GM12878 (cell line): ENCODE data around the gene MAP3K10. TPM values are rescaled to one million over a fixed set of nuclear protein-coding genes. Genes with fewer than 3 reads are reported as not detected.

ENCODE experiments used
- ATAC-seq: fragments of 200-7000 bp; cut with Tn5 transposase; 3 replicates; pipeline ENCODE4 v1.9.1; 2020; ENCODE audit warnings: mild to moderate bottlenecking, moderate library complexity
- BruUV-seq: library from RNA; stranded (reverse); fragments of 400-500 nt; replicated peaks from 2 replicates; lab custom pipeline; 2021; lab: Mats Ljungman, UMichigan
- CTCF ChIA-PET: fragments of 300-600 bp; sonication (Branson Sonifier 250); formaldehyde crosslinking; extraction: SDS; loops from one replicate; lab custom pipeline; 2021; ENCODE audit warnings: inconsistent platforms; lab: Yijun Ruan, JAX
- POLR2A ChIA-PET: fragments of 350-600 bp; formaldehyde crosslinking; extraction: SDS; loops from one replicate; lab custom pipeline; 2021; ENCODE audit warnings: inconsistent platforms; lab: Charles Lee
- RAD21 ChIA-PET: fragments of 300-600 bp; sonication (Branson Sonifier 250); formaldehyde crosslinking; loops from one replicate; lab custom pipeline; 2023; ENCODE audit warnings: antibody characterized with exemption; ENCODE audit not compliant: unreplicated experiment; lab: Charles Lee
- SMC1A ChIA-PET: fragments of 300-600 bp; sonication (Branson Sonifier 250); formaldehyde crosslinking; loops from one replicate; lab custom pipeline; 2023; ENCODE audit not compliant: unreplicated experiment, uncharacterized antibody; lab: Charles Lee
- DNase-seq: peaks from one replicate; pipeline ENCODE4 v3.0.0-alpha.2; 2011; ENCODE audit warnings: low read depth, low spot score
- FAIRE-seq: peaks from 3 replicates; lab custom pipeline; 2011; peaks lifted over from hg19 to GRCh38; lab: Jason Lieb, UNC
- H2AFZ ChIP-seq: 2 replicates; pipeline ENCODE4 v1.6.0; 2011; ENCODE audit warnings: low read depth, low read length, control low read depth; ENCODE audit not compliant: control insufficient read depth
- H3K27ac ChIP-seq: 2 replicates; pipeline ENCODE4 v1.5.1; 2011; ENCODE audit warnings: control low read depth; ENCODE audit not compliant: control insufficient read depth, insufficient read depth
- H3K27me3 ChIP-seq, 2 experiments: replicated peaks in 1 of 2; 2 replicates each; pipeline versions ENCODE4 v1.6.0 to v1.6.1; 2011; ENCODE audit warnings: low read length in 1 of 2; ENCODE audit not compliant: control insufficient read depth in 2 of 2, insufficient read depth in 2 of 2
- H3K36me3 ChIP-seq, 2 experiments: 2 replicates each; pipeline ENCODE4 v1.5.1; 2011; ENCODE audit warnings: low read length in 1 of 2; ENCODE audit not compliant: control insufficient read depth in 2 of 2, insufficient read depth in 2 of 2
- H3K4me1 ChIP-seq: 2 replicates; pipeline ENCODE4 v1.6.1; 2011; ENCODE audit warnings: mild to moderate bottlenecking, low read length, moderate library complexity, mixed read lengths; ENCODE audit not compliant: control insufficient read depth, insufficient read depth
- H3K4me2 ChIP-seq: 2 replicates; pipeline ENCODE4 v1.6.0; 2011; ENCODE audit warnings: control low read depth; ENCODE audit not compliant: control insufficient read depth, insufficient read depth
- H3K4me3 ChIP-seq: fragments of 200-600 bp; sonication (generic); 2 replicates; pipeline ENCODE4 v1.5.1; 2016
- H3K79me2 ChIP-seq: 2 replicates; pipeline ENCODE4 v1.6.0; 2011; ENCODE audit warnings: low read length; ENCODE audit not compliant: control insufficient read depth, insufficient read depth
- H3K9ac ChIP-seq: 2 replicates; pipeline ENCODE4 v1.8.0; 2011; ENCODE audit warnings: low read length, control low read depth, mixed read lengths; ENCODE audit not compliant: control insufficient read depth, insufficient read depth
- H3K9me3 ChIP-seq: replicated peaks from 3 replicates; pipeline ENCODE4 v1.5.1; 2011; ENCODE audit warnings: mild to moderate bottlenecking, low read length; ENCODE audit not compliant: control insufficient read depth, insufficient read depth
- H4K20me1 ChIP-seq: 2 replicates; pipeline ENCODE4 v1.6.0; 2011; ENCODE audit not compliant: control insufficient read depth, insufficient read depth
- ATF3 ChIP-seq: IDR thresholded peaks from 2 replicates; pipeline ENCODE4 v1.6.1; 2011; ENCODE audit warnings: low read depth, mild to moderate bottlenecking, low read length, moderate library complexity, borderline replicate concordance; ENCODE audit errors: extremely low read depth
- E4F1 ChIP-seq: fragments of 450-650 bp; IDR thresholded peaks from 2 replicates; pipeline ENCODE4 v1.6.1; 2018; ENCODE audit warnings: borderline replicate concordance, mild to moderate bottlenecking; ENCODE audit not compliant: partially characterized antibody
- ELK1 ChIP-seq: IDR thresholded peaks from 2 replicates; pipeline ENCODE4 v1.6.1; 2012; ENCODE audit warnings: low read depth, low read length, improper control_type of control experiment
- POU2F2 ChIP-seq: IDR thresholded peaks from 3 replicates; pipeline ENCODE4 v1.6.1; 2011; ENCODE audit warnings: low read depth, mild to moderate bottlenecking, low read length, borderline replicate concordance
- RB1 ChIP-seq: fragments of 450-650 bp; formaldehyde crosslinking; IDR thresholded peaks from 2 replicates; pipeline ENCODE4 v1.6.1; 2017; ENCODE audit warnings: mild to moderate bottlenecking, borderline replicate concordance
- SKIL ChIP-seq: fragments of 450-650 bp; IDR thresholded peaks from 2 replicates; pipeline ENCODE4 v1.6.1; 2017; ENCODE audit warnings: mild to moderate bottlenecking, low read depth, inconsistent platforms; ENCODE audit not compliant: poor library complexity, severe bottlenecking
- SMAD1 ChIP-seq: fragments of 450-650 bp; IDR thresholded peaks from 2 replicates; pipeline ENCODE4 v1.6.1; 2018; ENCODE audit warnings: mild to moderate bottlenecking, low read depth; ENCODE audit not compliant: partially characterized antibody
- SUZ12 ChIP-seq: fragments of 200-600 bp; sonication (generic); IDR thresholded peaks from one replicate; pipeline ENCODE4 v1.6.1; 2018; ENCODE audit warnings: antibody characterized with exemption, mild to moderate bottlenecking; ENCODE audit not compliant: unreplicated experiment
- YBX1 ChIP-seq: fragments of 450-650 bp; IDR thresholded peaks from 2 replicates; pipeline ENCODE4 v1.6.1; 2016; ENCODE audit warnings: antibody characterized with exemption
- WGBS: methylation state at CpG from one replicate; pipeline ENCODE4 v1.1.6; 2016; ENCODE audit warnings: low lambda C conversion rate; ENCODE audit not compliant: insufficient replicate concordance, insufficient coverage; ENCODE audit errors: missing lambda C conversion rate; 5-methylcytosine and 5-hydroxymethylcytosine counted together
- in situ Hi-C: fragments of 300-500 bp; cut with MboI; formaldehyde crosslinking; loops from 9 replicates; pipeline ENCODE4 v1.14.3; 2018; ENCODE audit warnings: mixed read lengths
- intact Hi-C: fragments of 100-400 bp; cut with micrococcal nuclease; formaldehyde crosslinking; loops from one replicate; pipeline ENCODE4 v1.14.2; 2022; ENCODE audit not compliant: unreplicated experiment
- polyA plus RNA-seq, 11 experiments: library from polyadenylated mRNA; depleted of rRNA in 4 of 11; unstranded in 6 of 11; stranded (reverse) in 5 of 11; fragments of >200 nt; fragmentation: Nextera tagmentation in 4 of 11; fragmentation: Illumina TruSeq in 1 of 11; extraction: Ambion mirVana in 4 of 11; extraction: Trizol in 1 of 11; gene quantifications; 1 replicate in 1 of 11; 2 replicates in 10 of 11; pipeline versions ENCODE4 v1.2.1 to v1.2.3, GENCODE V29; 2011 to 2016; ENCODE audit warnings: inconsistent platforms in 2 of 11, missing spikeins in 2 of 11, low read depth in 1 of 11
- total RNA-seq, 4 experiments: library from RNA; depleted of rRNA in 3 of 4; stranded (reverse); fragments of >200 nt in 3 of 4; fragmentation: Illumina TruSeq in 1 of 4; extraction: Trizol in 1 of 4; gene quantifications; 2 replicates each; pipeline versions ENCODE4 v1.2.1 to v1.2.3, GENCODE V29; 2013 to 2021

The MAP3K10 gene
- total and polyA plus RNA-seq, 10 of the 15 experiments (the other 5 are each of a cell fraction or from before 2014, with no cell fraction given), result 0.11 to 16.6 (median 2.6) TPM

GRCh38 chr19:40233811-40234389, 42.7 kb downstream of the MAP3K10 start:
- Histone ChIP-seq H3K36me3 (peaks cover 11 to 34% of the 10 kb centered on the region in 2 experiments; a peak in 3 of 4 replicates), H3K79me2 (no peaks in the 10 kb centered on the region), H3K9me3 (no peaks in the 10 kb centered on the region), H4K20me1 (no peaks in the 10 kb centered on the region), H3K9ac (no peak overlapping the region), H3K4me2 (no peak overlapping the region), H3K4me1 (no peaks in the 10 kb centered on the region), H3K4me3 (no peak overlapping the region), H3K27ac (no peak overlapping the region), H3K27me3 (no peaks in the 10 kb centered on the region; a peak in 1 of 4 replicates), H2AFZ (no peak overlapping the region)
- no TSS peak for BruUV-seq
- FAIRE-seq, result no peak
- CTCF ChIA-PET, result no interaction called here
- RAD21 ChIA-PET, result no interaction called here
- no peak for ATAC-seq
- no peak for DNase-seq
- TF ChIP-seq ELK1 (no peak), SKIL (no peak), RB1 (no peak), SMAD1 (no peak), YBX1 (no peak), POU2F2 (no peak), SUZ12 (no peak), E4F1 (no peak), ATF3 (no peak)
- intact Hi-C loops (no loop called here), in situ Hi-C loops (no loop called here)
- POLR2A ChIA-PET, result no interaction called here
- WGBS, result 89% methylated on average over 20 of the region's 20 CpGs
- SMC1A ChIA-PET, result no interaction called here
